IPS DF 19.7 (cell line): Measurements from ENCODE around the gene PTPRE.

Experiments used
- DNase-seq: peaks from one replicate; pipeline ENCODE4 v3.0.0-alpha.2; 2013; ENCODE audit warnings: low read depth, low spot score

The PTPRE gene

GRCh38 chr10:127999297-128000129 lies 92.6 kb downstream of the PTPRE start:
- no peak for DNase-seq

DNA sequence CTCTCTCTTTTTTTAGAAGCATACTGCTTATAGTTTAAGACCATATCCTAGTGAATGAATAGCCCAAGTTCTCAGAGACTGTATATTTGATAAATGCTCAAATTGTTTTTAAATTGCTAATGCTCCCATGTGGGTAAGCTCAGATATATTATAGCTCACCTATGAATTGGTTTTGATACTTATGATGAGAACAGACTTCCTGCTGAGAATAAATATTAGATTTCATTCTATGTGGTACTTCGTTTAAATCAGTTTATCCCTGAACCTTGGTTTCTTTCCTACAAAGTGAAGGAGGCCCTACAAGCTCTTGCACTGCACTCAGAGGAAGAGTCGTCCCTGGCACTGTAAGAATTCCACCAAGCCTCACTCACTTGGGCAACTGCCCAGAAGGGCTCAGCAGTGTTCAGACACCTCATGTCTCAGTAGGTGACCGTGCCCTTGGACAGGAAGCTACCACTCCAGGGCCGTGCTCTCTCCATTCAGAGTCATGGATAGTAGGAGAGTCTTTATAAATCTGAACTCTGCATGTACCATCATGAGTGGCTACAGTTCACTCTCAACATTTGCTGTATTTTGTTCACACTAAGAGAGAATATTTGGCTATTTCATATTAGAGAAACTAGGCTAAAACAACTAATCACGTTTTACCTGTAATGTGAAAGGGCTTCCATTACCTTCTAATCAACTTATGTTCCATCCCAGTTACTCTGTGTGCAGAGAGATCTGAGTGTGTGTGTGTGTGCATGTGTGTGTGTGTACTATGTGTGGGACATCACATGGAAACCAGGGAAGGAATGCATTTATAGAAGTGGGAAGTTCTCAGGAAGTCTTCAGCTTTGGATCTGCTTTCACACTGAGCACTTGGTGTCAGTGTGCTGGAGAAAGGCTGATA lies 93.8 kb downstream of the PTPRE start:
- no peak for DNase-seq

DNA sequence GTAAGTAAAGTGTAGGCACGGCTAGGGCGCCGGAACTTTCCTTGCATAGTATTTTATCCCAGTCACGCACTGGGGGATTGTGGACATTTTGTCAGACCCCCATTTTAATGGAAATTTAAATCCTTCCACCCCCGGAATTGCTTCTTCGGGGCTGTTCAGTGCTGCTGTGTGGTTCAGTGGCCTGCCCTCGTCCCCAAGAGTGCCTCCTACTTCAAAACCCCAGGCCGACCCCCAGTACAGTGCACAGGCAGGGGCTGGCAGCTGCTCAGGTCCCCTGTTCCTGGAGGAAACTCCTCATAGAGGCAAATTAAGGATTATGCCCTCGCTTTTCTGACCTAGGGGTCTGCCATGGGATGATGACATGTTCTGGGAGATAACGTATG lies 94.5 kb downstream of the PTPRE start:
- no peak for DNase-seq

DNA sequence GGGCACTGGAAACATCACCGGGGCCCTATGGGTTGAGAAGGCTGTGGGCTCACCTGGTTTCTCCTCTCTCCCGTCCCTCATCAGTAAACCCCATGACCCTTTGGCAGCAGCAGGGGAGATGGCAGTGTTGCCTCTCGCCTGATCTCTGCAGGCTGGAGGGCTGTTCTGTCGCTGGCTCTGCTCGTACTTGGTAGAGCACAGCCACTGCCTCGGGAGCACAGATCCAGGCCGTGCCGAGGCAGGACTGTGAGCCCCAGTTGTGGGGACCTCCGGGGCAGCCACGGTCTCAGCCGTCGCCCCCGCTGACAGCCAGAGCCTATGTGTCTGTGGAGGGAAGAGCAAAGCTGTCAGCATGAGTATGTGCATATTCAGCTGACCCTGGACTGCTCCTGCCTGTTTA lies 94.9 kb downstream of the PTPRE start:
- no peak for DNase-seq

DNA sequence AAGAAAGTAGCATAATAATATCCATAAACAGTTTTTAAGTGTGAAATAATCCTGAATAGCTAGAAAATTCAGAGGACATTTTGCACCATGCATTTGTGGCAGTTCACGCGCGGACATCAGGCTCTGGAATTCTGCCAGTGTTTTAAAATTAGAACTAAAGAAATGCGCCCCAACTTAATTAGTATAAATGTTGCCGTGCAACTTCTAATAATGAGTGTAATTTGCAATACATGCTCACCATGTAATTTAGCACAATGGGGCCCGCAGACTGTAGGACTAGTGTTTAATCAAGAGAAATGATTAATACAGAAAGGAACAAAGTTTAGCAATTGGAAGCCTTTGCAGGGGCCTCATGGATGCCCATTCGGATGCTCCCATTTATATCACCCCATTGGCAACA lies 96.6 kb downstream of the PTPRE start:
- no peak for DNase-seq

- no peak for DNase-seq
These were observed 99.0 kb downstream of the PTPRE start for GRCh38 chr10:128005858-128006257.

GRCh38 chr10:128007056-128007455 lies 100.2 kb downstream of the PTPRE start:
- DNase-seq: no peak

DNA sequence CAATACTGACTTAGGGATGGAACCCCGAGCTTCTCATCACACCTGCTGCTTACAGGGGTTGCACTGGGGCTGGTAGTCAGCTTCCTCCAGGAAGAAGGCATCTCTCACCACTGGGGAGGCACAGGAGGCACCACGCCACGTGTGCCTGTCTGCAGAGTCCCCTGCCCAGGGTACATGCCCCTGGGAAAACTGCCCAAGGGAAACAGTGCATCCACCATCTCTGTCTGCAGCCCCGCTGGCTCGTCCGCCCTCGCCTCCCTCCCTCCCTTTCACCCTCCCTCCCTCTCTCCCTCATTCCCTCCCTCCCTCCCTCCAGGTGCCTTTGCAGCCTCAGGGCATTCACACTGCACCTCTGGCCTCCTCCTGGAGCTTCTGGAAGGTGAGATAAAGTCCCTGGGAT lies 101.1 kb downstream of the PTPRE start:
- no peak for DNase-seq

DNA sequence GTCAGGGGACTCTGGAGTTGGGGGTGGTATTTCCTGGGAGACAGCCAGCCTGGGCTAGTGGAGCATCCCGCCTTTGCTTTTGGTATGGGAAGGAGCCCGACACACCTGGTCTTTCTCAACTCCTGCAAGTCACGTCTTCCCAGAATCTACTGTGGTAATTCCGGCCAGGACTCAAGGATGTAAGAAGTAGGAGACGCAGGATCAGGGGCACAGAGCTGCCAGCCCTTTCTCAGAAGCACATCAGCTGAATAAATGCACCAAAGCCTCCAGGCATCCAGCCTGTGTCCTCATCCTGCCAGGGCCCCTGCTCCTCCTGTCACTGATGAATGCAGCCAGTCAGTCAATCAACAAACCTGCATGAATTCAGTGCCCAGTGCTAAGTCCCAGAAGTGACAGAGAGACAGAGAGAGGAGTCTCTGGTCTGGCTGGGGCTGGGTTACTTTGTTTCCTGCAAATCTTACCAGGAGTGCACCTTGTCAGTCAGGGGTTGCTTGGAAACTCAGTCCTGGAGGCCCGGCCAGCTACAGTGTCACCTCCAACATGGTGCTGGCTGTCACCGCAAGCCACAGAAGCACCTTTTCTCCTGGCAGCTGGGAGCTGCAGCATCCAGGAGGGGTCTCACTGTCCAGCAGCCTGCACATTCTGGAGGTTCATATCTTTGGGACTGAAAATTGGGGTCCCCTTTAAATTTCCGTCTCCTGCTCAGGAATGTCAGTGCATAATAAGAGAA lies 101.8 kb downstream of the PTPRE start:
- no peak for DNase-seq

DNA sequence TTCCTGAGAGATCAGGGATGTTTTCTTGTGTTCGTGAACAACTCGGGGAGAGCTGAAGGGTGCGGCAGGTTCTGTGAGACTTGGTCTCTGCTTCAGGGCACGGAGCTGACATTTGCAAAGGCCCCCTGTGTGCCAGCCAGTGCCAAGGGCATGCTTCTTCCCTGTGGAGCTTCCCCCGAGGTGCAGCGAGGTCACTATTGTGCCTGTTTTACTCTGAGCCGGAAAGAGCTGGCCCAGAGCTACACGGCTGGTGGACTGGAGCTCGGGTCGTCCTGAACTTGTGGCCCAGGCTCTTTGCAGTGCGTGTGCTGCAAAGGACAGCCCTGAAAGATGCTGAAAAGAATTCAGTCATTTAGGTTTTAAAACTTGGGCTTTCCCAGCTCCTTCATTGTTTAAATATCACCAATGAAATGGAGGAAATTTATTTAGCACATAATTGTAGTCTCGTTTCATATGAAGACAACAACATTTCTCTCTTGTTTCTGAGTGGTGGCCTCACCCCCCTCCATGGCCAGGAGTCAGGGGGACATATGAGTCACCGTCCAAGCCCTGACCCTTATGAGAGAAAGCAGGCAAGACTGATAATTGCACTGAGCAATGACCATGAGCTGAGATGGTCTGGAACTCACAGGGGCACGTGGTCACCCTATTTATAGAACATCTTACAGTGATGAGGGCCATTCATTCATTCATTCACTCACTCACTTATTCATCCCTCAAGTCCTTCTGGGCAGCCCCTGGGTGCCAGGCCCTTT lies 102.6 kb downstream of the PTPRE start:
- DNase-seq: no peak

DNA sequence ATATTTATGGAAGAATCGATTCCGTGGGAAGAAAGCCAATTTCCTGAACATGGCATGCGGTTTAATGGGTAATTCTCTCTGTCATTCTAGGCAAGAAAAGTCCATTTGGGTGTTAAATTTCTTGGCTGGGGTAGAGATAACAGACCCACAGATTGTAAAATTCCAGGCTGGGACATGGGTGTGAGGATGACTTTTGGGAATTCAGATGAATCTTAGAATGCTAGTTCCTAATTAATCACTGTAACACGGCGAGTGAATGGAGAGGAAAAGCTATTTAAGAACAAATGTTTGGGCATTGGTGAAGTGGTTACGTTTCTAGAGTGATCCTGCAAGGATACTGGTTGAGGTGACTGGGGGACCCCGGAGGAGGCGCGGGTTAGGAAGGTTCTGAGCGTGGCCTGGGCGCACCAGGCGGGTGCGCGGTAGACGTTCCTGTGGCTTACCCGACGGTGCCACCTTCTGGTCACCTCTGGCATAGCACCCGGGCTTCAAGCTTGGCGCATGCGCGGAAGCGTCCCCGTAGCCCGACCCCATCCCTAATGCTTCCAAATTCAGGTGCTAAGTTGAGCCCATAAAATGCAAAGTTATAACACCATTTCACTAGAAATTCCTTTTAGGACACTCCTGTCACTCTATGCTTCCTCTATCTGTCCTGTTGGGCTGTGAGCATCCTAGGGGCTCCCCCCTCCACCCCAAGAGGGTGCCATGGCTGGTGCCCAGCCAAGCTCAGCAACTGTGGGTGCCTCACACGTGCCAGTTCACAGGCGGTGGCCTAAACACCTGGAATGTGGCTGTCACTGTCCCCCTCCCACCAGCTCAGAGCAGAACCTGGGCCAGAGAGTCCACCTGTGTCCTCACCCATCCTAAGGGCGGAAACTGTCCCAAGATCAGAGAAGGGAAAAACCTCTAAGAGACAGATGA lies 104.4 kb downstream of the PTPRE start:
- peak; percentile 7 for DNase-seq

DNA sequence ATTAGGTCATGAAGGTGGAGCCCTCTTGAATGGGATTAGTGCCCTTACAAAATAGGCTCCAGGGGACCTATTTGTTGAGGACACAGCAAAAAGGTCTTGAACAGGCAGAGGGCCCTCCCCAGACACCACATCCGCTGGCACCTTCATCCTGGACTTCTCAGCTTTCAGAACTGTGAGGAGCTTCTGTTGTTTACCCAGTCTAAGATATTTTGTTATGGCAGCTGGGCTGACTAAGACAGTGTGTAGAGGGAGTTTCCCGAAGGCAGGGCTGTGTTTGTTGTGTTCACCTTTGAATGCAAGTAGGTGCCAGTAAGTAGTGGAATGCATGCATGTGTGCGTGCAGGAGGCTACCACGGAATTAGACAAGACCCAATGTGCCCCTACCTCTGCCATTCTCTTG lies 106.7 kb downstream of the PTPRE start:
- DNase-seq: no peak

DNA sequence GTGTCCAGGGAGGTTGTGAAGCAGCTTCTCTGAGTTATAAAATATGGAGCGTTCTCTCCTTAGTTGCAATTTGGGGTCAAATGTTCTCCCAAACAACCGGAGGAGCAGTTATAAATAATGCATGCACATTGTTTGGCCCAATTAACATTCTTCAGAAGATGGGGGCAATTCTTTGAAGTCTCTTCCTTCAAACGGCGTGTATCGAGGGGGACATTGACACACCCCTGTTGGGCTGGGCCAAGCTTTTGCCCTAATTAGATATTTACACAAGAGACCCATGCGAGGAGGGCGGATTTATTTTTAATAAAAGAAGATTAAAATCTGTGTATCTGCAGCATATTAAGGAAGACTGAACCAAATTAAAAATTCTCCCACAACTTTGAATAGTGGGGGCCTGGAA lies 107.3 kb downstream of the PTPRE start:
- no peak for DNase-seq

GRCh38 chr10:128016423-128017060 lies 109.6 kb downstream of the PTPRE start:
- no peak for DNase-seq

DNA sequence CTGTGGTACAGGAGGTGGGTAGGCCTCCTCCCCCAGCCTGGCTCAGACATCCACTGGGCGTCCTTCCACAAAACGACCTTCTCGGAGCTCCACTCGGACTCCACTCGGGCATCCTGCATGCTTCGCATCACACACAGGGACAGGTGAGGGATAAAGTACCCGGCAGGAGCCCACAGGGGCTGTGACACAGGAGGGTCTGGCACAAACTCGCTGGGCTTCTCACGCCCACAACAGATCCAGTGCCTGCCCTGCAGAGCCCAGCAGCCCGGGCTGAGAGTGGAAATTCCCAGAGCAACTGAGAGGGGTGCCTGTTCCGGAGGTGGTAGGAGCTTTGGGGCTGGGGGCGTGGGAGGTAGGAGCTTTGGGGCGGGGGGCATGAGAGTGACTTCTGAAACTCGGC lies 110.9 kb downstream of the PTPRE start:
- DNase-seq: no peak

GRCh38 chr10:128018236-128018635 lies 111.3 kb downstream of the PTPRE start:
- DNase-seq: no peak

- DNase-seq: no peak
These were observed 111.8 kb downstream of the PTPRE start for GRCh38 chr10:128018691-128019090.

DNA sequence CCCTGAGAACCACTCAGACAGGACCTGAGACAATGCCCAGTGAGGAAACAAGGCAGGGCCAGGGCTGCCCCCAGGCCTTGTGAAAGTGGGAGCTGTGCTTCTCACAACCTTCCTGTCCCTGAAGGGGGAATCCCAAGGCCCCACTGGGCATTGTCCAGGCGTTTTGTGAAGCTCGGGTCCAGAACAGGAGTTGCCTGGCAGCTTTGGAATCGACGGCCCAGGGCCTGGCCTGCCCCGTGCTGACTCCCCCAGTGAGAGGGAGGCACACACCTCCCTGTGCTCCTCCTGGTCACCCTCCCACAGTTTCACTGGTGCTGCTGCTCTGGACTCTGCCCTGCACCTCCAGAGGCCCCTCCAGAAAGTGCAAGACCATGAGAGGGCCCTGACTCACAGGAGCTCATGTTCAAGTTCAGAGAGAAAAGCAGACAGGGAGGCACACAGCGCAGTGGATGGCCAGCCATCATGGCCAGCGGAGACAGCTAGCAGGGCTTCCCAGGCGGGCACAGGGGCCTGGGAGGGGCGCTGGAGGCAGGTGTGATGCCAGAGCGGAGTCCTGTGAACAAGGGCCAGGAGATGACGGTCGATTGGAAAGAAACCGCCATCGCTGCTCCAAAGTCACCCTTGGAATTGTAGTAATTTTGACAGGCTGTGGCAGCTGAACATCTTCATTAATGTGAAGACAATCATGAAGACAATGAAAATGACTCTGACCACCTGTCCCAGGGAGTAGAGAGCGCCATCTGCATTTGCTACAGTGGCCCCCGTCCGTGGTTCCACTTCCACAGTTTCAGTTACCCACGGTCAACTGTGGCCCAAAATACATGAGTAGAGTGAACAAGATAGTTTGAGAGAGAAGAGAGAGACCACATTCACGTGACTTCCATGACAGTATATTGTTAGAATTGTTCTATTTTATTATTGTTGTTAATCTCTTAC lies 115.6 kb downstream of the PTPRE start:
- DNase-seq: no peak

DNA sequence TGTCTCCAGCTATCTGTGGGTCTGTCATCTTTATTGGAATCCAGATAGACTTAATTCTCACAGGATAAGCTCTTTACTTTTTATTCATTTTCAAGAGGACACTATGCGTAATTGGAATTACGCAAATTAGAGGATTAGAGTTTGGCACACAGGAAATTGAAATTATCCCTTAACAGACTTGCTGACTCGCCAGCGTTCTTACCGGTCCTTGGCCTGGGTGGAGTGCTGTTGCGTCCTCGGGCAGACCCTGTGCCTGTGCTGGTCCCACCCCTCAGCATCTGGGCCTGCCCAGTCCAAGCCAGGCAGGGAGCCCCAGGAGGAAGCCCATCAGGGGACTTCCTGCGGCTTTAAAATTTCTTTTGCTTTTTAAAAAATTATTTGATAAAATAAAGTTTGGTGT lies 117.5 kb downstream of the PTPRE start:
- no peak for DNase-seq
